HG03064 (cell line): ENCODE results near the gene FOXN4.

Experiments
- ATAC-seq: cut with Tn5 transposase; IDR thresholded peaks from one replicate; pipeline ENCODE4 v1.9.1; 2021; ENCODE audit warnings: low read depth; ENCODE audit not compliant: unreplicated experiment

The FOXN4 gene

DNA sequence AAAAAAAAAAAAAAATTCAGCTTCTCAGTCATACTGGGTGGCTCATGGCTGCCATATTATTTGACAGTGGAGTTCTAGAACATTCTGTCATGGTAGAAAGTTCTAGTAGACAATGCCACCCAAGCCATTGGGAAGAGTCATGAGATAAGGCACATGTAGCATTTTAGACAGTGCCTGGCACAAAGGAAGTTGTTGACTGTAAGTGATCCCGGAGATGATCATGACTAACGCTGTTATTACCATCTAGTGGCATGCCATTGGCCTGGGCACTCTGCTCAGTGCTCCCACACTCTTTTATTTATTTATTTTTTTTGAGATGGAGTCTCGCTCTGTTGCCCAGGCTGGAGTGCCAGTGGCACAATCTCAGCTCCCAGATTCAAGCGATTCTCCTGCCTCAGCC, 80.4 kb downstream of the FOXN4 start:
- no peak for ATAC-seq
